H1 (cell line): ENCODE measurements around the gene PTGER3. TPM values are rescaled to one million over a fixed set of nuclear protein-coding genes. Genes with fewer than 3 reads are reported as not detected.

ENCODE experiments used
- JUN ChIP-seq: IDR thresholded peaks from 2 replicates; pipeline ENCODE4 v1.6.1; 2011; ENCODE audit warnings: low read depth, mild to moderate bottlenecking, improper control_type of control experiment, low read length
- polyA plus RNA-seq, 7 experiments: library from polyadenylated mRNA; depleted of rRNA in 3 of 7; stranded (reverse) in 5 of 7; unstranded in 2 of 7; fragments of >200 nt in 5 of 7; fragments of 200-250 nt in 2 of 7; gene quantifications; 1 replicate in 5 of 7; 2 replicates in 1 of 7; 4 replicates in 1 of 7; pipeline versions ENCODE4 v1.2.1 to v1.2.3, GENCODE V29; 2011 to 2013; ENCODE audit warnings: missing spikeins in 2 of 7, mixed read lengths in 2 of 7
- total RNA-seq: library from RNA; stranded (reverse); fragmentation: NEBNext Ultra II Directional; extraction: Animal tissue kit (Norgen Biotek cat#: 25700); gene quantifications from 2 replicates; pipeline ENCODE4 v1.2.1, GENCODE V29; 2021

Gene PTGER3
- total and polyA plus RNA-seq, 2 of the 8 experiments (the other 6 are each of a cell fraction or from before 2014, with no cell fraction given): 0.38 to 0.82 TPM

- no peak for TF ChIP-seq JUN
These were observed 47.3 kb upstream of the PTGER3 start (continued) for GRCh38 chr1:71094913-71095312.
